ENCODE results near the gene PHF23.
A peak's percentile ranks its signal among the peaks of the same experiment; 100 is the strongest.

Gene PHF23

DNA sequence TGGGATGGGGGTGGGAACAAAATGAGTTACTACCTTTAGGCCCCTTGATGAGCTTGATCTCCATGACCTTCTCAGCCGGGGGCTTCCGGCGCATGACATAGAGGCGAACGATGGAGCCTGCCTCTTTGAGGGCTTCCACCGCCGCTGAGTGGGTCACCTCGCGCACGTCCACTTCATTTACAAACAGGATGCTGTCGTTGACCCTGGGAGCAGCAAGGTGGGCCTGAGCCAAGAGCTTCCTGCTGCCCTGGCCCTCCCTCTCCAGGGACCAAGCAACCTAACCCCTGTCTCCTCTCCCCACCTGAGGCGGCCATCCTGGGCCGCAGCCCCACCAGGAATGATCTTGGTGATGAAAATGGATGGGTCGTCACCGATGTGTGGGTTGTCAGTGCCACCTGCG is 35.9 kb downstream of the PHF23 start:
- DNase-seq (ENCODE audit: low spot score) = no peak

DNA sequence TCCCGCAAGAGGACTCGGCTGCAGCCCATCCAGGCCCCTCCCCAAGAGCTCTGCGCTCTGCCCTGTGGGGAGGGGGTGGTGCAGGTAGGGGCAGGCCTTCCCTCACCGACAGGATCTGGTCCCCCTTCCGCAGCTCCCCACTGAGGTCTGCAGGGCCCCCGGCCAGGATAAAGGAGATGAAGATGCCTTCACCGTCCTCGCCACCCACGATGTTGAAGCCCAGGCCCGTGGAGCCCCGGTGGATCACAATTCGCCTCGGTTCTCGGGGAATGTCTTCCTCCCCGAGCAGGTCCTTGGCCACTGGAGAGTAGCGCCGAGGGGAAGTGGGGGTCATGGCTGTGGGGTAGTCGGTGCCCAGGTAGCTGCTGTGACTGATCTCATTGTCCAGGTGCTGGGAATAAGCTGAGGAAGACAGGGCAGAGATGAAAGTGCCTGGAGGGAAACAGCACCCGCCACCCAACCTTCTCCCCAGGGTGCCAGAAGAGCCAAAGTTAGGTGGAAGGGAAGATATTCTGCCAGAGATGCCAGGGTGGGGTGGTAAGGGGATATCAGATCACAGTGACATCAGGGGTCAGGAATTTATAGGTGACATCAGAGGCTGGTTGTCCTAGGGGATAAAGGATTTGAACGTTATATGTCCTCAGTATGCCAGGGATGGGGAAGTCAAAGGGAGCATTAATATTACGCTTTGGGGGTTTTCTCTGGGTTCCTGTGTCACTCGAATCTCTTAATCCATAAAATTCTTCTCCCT is 42.4 kb downstream of the PHF23 start:
- no peak for DNase-seq (ENCODE audit: low spot score)

GRCh38 chr17:7195971-7196370 is 43.3 kb downstream of the PHF23 start:
- no peak for DNase-seq (ENCODE audit: low spot score)

DNA sequence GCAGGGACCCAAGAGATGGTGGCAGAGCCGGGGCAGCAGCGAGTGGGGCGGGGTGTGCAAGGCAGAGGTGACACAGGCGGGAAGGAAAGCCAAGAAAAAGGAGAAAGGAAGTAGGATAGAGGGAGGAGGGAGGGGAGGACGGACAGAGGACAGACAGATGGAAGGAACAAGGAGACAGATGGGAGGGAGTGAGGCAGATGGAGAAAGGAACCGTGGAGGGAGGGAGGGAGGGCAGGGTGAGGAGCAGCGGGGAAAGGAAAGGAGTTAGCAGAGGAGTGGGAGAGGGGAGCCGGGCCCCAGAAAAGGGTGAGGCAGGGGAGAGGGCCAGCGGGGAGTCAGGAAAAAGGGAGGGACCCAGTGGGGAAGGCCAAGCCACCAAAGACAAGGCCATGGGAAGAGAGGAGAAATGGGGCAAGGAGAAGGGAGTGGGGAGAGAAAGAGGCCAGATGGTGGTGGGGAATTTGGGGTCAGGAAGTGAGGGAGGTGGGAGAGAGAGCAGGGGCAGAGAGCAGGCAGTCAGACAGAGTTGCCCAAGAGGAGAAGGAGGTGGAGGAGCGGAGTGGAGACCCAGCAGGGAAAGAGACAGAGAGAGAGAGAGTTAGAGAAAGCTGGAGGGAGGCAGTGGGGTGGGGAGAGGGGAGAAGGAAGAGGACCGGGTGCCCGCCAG is 46.9 kb downstream of the PHF23 start:
- no peak for DNase-seq (ENCODE audit: low spot score)

GRCh38 chr17:7191571-7192270 is 47.5 kb downstream of the PHF23 start:
- peak; percentile 10 for DNase-seq (ENCODE audit: low spot score)

GRCh38 chr17:7191069-7191468 is 48.2 kb downstream of the PHF23 start:
- no peak for DNase-seq (ENCODE audit: low spot score)

DNA sequence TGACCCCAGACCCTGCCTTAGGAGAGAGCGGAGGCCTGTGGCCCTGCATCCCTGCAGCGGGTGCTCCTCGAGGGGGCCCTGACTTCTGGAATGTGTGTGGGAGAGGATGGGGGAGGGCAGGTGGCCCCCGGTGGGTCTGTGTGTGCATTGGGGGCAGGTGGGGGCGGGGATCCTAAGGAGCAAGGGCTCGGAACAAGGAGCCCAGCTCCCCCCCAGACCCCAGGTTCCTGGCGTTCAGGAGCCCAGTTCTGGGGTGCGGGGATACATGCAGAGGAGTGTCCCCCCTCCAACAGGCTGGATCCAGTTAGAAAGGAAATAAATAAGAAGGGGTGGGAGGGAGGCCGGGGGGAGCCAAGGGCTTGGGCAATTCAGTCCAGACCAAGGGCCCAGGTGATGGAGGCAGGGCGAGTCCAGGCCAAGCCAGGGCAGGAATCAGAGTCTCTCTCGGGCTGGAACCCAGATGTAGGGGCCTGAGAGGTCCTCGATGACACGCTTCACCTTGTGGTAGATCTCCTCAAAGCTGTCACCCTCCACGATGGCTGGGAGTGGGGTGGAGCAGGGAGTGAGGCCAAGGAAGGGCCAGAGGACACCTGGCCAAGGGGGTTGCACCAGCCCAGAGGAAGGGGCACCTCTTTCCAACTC is 48.9 kb downstream of the PHF23 start:
- no peak for DNase-seq (ENCODE audit: low spot score)

- DNase-seq (ENCODE audit: low spot score) = no peak
Measured at GRCh38 chr17:7186241-7186640, 53.0 kb downstream of the PHF23 start.
